ENCODE measurements around the gene EXOC4.

DNA sequence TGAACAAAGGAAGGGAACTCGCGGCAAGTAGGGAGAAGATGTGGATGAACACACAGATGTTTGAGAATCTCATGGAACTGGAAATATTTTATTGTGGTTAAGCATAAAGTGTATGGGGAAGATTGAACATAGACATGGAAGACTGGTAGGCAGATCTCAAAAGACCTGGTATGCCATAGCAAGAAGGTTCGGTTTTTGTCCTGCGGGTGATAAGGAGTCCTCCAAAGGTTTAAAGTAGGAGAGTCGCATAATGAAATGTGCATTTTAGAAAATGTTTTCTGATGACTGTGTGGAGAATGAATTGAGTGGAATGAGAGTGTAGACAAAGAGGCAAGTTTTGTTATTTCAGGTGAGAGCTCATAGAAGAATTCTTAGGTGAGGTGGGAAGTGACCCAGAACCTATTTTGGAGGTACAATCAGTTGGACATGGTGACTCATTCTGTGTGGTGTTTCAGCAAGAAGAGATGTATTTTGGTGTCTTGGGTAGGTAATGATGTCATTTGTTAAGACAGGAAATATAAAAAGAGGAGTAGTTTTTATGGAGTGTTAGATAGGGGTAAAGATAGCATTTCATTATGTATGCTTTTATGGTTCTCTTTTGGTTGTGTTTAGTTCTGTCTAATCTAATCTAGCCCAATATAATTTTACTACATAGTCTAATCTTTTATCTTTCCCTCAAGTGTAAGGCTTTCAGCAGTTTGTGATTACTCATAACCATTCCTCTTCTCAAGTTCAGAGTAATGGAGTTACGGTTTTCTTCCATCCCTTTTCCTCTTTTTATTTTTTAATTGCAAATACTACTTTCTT is 239.2 kb downstream of the EXOC4 start:
- TF ChIP-seq, protein P1, sequence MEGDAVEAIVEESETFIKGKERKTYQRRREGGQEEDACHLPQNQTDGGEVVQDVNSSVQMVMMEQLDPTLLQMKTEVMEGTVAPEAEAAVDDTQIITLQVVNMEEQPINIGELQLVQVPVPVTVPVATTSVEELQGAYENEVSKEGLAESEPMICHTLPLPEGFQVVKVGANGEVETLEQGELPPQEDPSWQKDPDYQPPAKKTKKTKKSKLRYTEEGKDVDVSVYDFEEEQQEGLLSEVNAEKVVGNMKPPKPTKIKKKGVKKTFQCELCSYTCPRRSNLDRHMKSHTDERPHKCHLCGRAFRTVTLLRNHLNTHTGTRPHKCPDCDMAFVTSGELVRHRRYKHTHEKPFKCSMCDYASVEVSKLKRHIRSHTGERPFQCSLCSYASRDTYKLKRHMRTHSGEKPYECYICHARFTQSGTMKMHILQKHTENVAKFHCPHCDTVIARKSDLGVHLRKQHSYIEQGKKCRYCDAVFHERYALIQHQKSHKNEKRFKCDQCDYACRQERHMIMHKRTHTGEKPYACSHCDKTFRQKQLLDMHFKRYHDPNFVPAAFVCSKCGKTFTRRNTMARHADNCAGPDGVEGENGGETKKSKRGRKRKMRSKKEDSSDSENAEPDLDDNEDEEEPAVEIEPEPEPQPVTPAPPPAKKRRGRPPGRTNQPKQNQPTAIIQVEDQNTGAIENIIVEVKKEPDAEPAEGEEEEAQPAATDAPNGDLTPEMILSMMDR (IDR thresholded peaks at IDR 0.05): no peak
- TF ChIP-seq POLR2A (IDR thresholded peaks at IDR 0.05): no peak
